Suprapubic skin (tissue), 3 donors: ENCODE data around the gene THRAP3.

Experiments
- POLR2AphosphoS5 ChIP-seq, 3 donors: sonication (generic); formaldehyde crosslinking; IDR thresholded peaks; one replicate each; pipeline ENCODE4 v1.6.1; 2017; ENCODE audit warnings: antibody characterized with exemption in 3 of 3
- TF ChIP-seq, protein P1 (sequence below), 2 donors: fragments of 200-600 bp in 1 of 2; fragments of 450-650 bp in 1 of 2; sonication (generic) in 1 of 2; IDR thresholded peaks; one replicate each; pipeline ENCODE4 v1.5.1; 2016 to 2019; ENCODE audit warnings: antibody characterized with exemption in 2 of 2, mild to moderate bottlenecking in 1 of 2, moderate library complexity in 1 of 2

DNA sequence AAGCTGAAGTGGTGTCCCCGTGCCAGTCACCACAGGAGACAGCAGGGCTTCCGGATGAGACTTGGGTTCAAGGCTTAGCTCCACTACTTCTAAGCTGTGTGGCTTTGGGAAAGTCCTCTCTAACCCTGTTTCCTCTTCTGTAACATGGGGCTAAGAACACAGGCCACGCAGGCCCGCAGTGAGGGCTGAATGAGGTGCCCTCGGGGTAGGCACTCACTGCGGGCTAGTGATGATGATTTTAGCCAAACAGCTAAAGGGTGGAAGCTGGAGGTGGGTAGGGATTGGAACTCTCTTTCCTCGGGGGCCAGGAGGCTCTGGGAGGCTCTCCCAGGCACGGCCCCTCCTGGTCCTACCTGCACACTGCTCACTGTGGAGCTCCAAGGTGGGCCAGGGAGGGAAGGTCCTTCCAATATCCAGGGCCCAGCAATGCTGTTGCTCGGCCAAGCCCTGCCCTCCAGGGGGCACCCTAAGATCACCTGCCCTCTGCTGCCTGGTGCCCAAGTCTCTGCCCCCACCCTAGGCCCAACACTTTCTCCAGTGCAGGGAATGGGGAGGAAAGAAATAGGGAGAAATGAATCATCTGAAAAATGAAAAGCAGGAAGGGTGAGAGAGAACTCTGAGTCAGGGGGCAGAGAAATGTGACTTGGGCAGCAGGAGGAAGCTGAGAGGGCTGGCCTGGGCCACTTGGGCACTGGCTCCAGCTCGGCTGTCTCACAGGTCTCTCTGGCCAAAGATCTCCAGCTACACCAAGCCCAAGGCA lies 118.4 kb downstream of the THRAP3 start:
- TF ChIP-seq, protein P1, sequence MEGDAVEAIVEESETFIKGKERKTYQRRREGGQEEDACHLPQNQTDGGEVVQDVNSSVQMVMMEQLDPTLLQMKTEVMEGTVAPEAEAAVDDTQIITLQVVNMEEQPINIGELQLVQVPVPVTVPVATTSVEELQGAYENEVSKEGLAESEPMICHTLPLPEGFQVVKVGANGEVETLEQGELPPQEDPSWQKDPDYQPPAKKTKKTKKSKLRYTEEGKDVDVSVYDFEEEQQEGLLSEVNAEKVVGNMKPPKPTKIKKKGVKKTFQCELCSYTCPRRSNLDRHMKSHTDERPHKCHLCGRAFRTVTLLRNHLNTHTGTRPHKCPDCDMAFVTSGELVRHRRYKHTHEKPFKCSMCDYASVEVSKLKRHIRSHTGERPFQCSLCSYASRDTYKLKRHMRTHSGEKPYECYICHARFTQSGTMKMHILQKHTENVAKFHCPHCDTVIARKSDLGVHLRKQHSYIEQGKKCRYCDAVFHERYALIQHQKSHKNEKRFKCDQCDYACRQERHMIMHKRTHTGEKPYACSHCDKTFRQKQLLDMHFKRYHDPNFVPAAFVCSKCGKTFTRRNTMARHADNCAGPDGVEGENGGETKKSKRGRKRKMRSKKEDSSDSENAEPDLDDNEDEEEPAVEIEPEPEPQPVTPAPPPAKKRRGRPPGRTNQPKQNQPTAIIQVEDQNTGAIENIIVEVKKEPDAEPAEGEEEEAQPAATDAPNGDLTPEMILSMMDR (IDR thresholded peaks at IDR 0.05) = peak; percentile 17 to 41
- no peak for TF ChIP-seq POLR2AphosphoS5 (IDR thresholded peaks at IDR 0.05)
